Kidney tubule cell (primary cell): Measurements from ENCODE around the gene LINC00237.
A peak's percentile ranks its signal among the peaks of the same experiment; 100 is the strongest.

Experiments used
- DNase-seq: peaks from one replicate; pipeline ENCODE4 v3.0.0-alpha.2; 2018; ENCODE audit warnings: low spot score

LINC00237 gene

GRCh38 chr20:21125072-21125848 lies 19.1 kb upstream of the LINC00237 start:
- peak; percentile 59 for DNase-seq

- no peak for DNase-seq
Measured at GRCh38 chr20:21124190-21124589, 18.0 kb upstream of the LINC00237 start.

- no peak for DNase-seq
Measured at GRCh38 chr20:21118782-21119181, 12.6 kb upstream of the LINC00237 start.

GRCh38 chr20:21118138-21118537 lies 12.0 kb upstream of the LINC00237 start:
- DNase-seq = no peak

GRCh38 chr20:21117521-21117920 lies 11.4 kb upstream of the LINC00237 start:
- no peak for DNase-seq

GRCh38 chr20:21114584-21114983 lies 8.4 kb upstream of the LINC00237 start:
- DNase-seq = no peak

GRCh38 chr20:21113697-21114096 lies 7.5 kb upstream of the LINC00237 start:
- no peak for DNase-seq

GRCh38 chr20:21111416-21111815 lies 5.3 kb upstream of the LINC00237 start:
- no peak for DNase-seq

GRCh38 chr20:21110811-21111210 lies 4.7 kb upstream of the LINC00237 start:
- DNase-seq = no peak

GRCh38 chr20:21109144-21109543 lies 3.0 kb upstream of the LINC00237 start:
- peak; percentile 36 for DNase-seq

- no peak for DNase-seq
Measured at GRCh38 chr20:21105429-21106170, 558 bp downstream of the LINC00237 start.

GRCh38 chr20:21104921-21105320 lies 1.2 kb downstream of the LINC00237 start:
- DNase-seq = no peak

GRCh38 chr20:21104466-21104761 lies 1.7 kb downstream of the LINC00237 start:
- DNase-seq = no peak

- DNase-seq = no peak
Measured at GRCh38 chr20:21103582-21104465, 2.3 kb downstream of the LINC00237 start.

- DNase-seq = peak; percentile 22
Measured at GRCh38 chr20:21102603-21103311, 3.4 kb downstream of the LINC00237 start.

GRCh38 chr20:21101932-21102575 lies 4.1 kb downstream of the LINC00237 start:
- DNase-seq = no peak

- DNase-seq = no peak
Measured at GRCh38 chr20:21101453-21101931, 4.7 kb downstream of the LINC00237 start.

- DNase-seq = no peak
Measured at GRCh38 chr20:21100578-21101452, 5.3 kb downstream of the LINC00237 start.

GRCh38 chr20:21099751-21100577 lies 6.2 kb downstream of the LINC00237 start:
- DNase-seq = no peak
